GM12878 (cell line): Measurements from ENCODE around the gene BMAL2. TPM values are rescaled to one million over a fixed set of nuclear protein-coding genes. Genes with fewer than 3 reads are reported as not detected.
A peak's percentile ranks its signal among the peaks of the same experiment; 100 is the strongest.

Experiments
- ATAC-seq: fragments of 200-7000 bp; cut with Tn5 transposase; 3 replicates; pipeline ENCODE4 v1.9.1; 2020; ENCODE audit warnings: mild to moderate bottlenecking, moderate library complexity
- BruUV-seq: library from RNA; stranded (reverse); fragments of 400-500 nt; replicated peaks from 2 replicates; lab custom pipeline; 2021; lab: Mats Ljungman, UMichigan
- CTCF ChIA-PET: fragments of 300-600 bp; sonication (Branson Sonifier 250); formaldehyde crosslinking; extraction: SDS; loops from one replicate; lab custom pipeline; 2021; ENCODE audit warnings: inconsistent platforms; lab: Yijun Ruan, JAX
- POLR2A ChIA-PET: fragments of 350-600 bp; formaldehyde crosslinking; extraction: SDS; loops from one replicate; lab custom pipeline; 2021; ENCODE audit warnings: inconsistent platforms; lab: Charles Lee
- RAD21 ChIA-PET: fragments of 300-600 bp; sonication (Branson Sonifier 250); formaldehyde crosslinking; loops from one replicate; lab custom pipeline; 2023; ENCODE audit warnings: antibody characterized with exemption; ENCODE audit not compliant: unreplicated experiment; lab: Charles Lee
- SMC1A ChIA-PET: fragments of 300-600 bp; sonication (Branson Sonifier 250); formaldehyde crosslinking; loops from one replicate; lab custom pipeline; 2023; ENCODE audit not compliant: unreplicated experiment, uncharacterized antibody; lab: Charles Lee
- DNase-seq: peaks from one replicate; pipeline ENCODE4 v3.0.0-alpha.2; 2011; ENCODE audit warnings: low read depth, low spot score
- FAIRE-seq: peaks from 3 replicates; lab custom pipeline; 2011; peaks lifted over from hg19 to GRCh38; lab: Jason Lieb, UNC
- H2AFZ ChIP-seq: 2 replicates; pipeline ENCODE4 v1.6.0; 2011; ENCODE audit warnings: low read depth, low read length, control low read depth; ENCODE audit not compliant: control insufficient read depth
- H3K27ac ChIP-seq: 2 replicates; pipeline ENCODE4 v1.5.1; 2011; ENCODE audit warnings: control low read depth; ENCODE audit not compliant: control insufficient read depth, insufficient read depth
- H3K27me3 ChIP-seq, 2 experiments: replicated peaks in 1 of 2; 2 replicates each; pipeline versions ENCODE4 v1.6.0 to v1.6.1; 2011; ENCODE audit warnings: low read length in 1 of 2; ENCODE audit not compliant: control insufficient read depth in 2 of 2, insufficient read depth in 2 of 2
- H3K36me3 ChIP-seq, 2 experiments: 2 replicates each; pipeline ENCODE4 v1.5.1; 2011; ENCODE audit warnings: low read length in 1 of 2; ENCODE audit not compliant: control insufficient read depth in 2 of 2, insufficient read depth in 2 of 2
- H3K4me1 ChIP-seq: 2 replicates; pipeline ENCODE4 v1.6.1; 2011; ENCODE audit warnings: mild to moderate bottlenecking, low read length, moderate library complexity, mixed read lengths; ENCODE audit not compliant: control insufficient read depth, insufficient read depth
- H3K4me2 ChIP-seq: 2 replicates; pipeline ENCODE4 v1.6.0; 2011; ENCODE audit warnings: control low read depth; ENCODE audit not compliant: control insufficient read depth, insufficient read depth
- H3K4me3 ChIP-seq: fragments of 200-600 bp; sonication (generic); 2 replicates; pipeline ENCODE4 v1.5.1; 2016
- H3K79me2 ChIP-seq: 2 replicates; pipeline ENCODE4 v1.6.0; 2011; ENCODE audit warnings: low read length; ENCODE audit not compliant: control insufficient read depth, insufficient read depth
- H3K9ac ChIP-seq: 2 replicates; pipeline ENCODE4 v1.8.0; 2011; ENCODE audit warnings: low read length, control low read depth, mixed read lengths; ENCODE audit not compliant: control insufficient read depth, insufficient read depth
- H3K9me3 ChIP-seq: replicated peaks from 3 replicates; pipeline ENCODE4 v1.5.1; 2011; ENCODE audit warnings: mild to moderate bottlenecking, low read length; ENCODE audit not compliant: control insufficient read depth, insufficient read depth
- H4K20me1 ChIP-seq: 2 replicates; pipeline ENCODE4 v1.6.0; 2011; ENCODE audit not compliant: control insufficient read depth, insufficient read depth
- ATF2 ChIP-seq: IDR thresholded peaks from 2 replicates; pipeline ENCODE4 v1.6.1; 2012; ENCODE audit warnings: low read length, inconsistent platforms
- IKZF1 ChIP-seq: fragments of 450-650 bp; conservative IDR thresholded peaks from 2 replicates; pipeline ENCODE4 v1.6.1; 2017; ENCODE audit warnings: antibody characterized with exemption, mild to moderate bottlenecking
- POLR2A ChIP-seq: IDR thresholded peaks from 2 replicates; pipeline ENCODE4 v1.6.1; 2011; ENCODE audit warnings: low read depth, mild to moderate bottlenecking, low read length
- POU2F2 ChIP-seq: IDR thresholded peaks from 3 replicates; pipeline ENCODE4 v1.6.1; 2011; ENCODE audit warnings: low read depth, mild to moderate bottlenecking, low read length, borderline replicate concordance
- RBBP5 ChIP-seq: fragments of 200-600 bp; sonication (generic); conservative IDR thresholded peaks from 2 replicates; pipeline ENCODE4 v1.6.1; 2016
- RUNX3 ChIP-seq: IDR thresholded peaks from 2 replicates; pipeline ENCODE4 v1.6.1; 2012; ENCODE audit warnings: low read length, inconsistent platforms
- SMAD1 ChIP-seq: fragments of 450-650 bp; IDR thresholded peaks from 2 replicates; pipeline ENCODE4 v1.6.1; 2018; ENCODE audit warnings: mild to moderate bottlenecking, low read depth; ENCODE audit not compliant: partially characterized antibody
- TARDBP ChIP-seq: IDR thresholded peaks from 2 replicates; pipeline ENCODE4 v1.6.1; 2016; ENCODE audit warnings: borderline replicate concordance
- ZSCAN29 ChIP-seq: fragments of 450-650 bp; IDR thresholded peaks from 2 replicates; pipeline ENCODE4 v1.6.1; 2017; ENCODE audit warnings: mild to moderate bottlenecking, moderate library complexity
- WGBS: methylation state at CpG from one replicate; pipeline ENCODE4 v1.1.6; 2016; ENCODE audit warnings: low lambda C conversion rate; ENCODE audit not compliant: insufficient replicate concordance, insufficient coverage; ENCODE audit errors: missing lambda C conversion rate; 5-methylcytosine and 5-hydroxymethylcytosine counted together
- in situ Hi-C: fragments of 300-500 bp; cut with MboI; formaldehyde crosslinking; loops from 9 replicates; pipeline ENCODE4 v1.14.3; 2018; ENCODE audit warnings: mixed read lengths
- intact Hi-C: fragments of 100-400 bp; cut with micrococcal nuclease; formaldehyde crosslinking; loops from one replicate; pipeline ENCODE4 v1.14.2; 2022; ENCODE audit not compliant: unreplicated experiment
- polyA plus RNA-seq, 11 experiments: library from polyadenylated mRNA; depleted of rRNA in 4 of 11; unstranded in 6 of 11; stranded (reverse) in 5 of 11; fragments of >200 nt; fragmentation: Nextera tagmentation in 4 of 11; fragmentation: Illumina TruSeq in 1 of 11; extraction: Ambion mirVana in 4 of 11; extraction: Trizol in 1 of 11; gene quantifications; 1 replicate in 1 of 11; 2 replicates in 10 of 11; pipeline versions ENCODE4 v1.2.1 to v1.2.3, GENCODE V29; 2011 to 2016; ENCODE audit warnings: inconsistent platforms in 2 of 11, missing spikeins in 2 of 11, low read depth in 1 of 11
- total RNA-seq, 4 experiments: library from RNA; depleted of rRNA in 3 of 4; stranded (reverse); fragments of >200 nt in 3 of 4; fragmentation: Illumina TruSeq in 1 of 4; extraction: Trizol in 1 of 4; gene quantifications; 2 replicates each; pipeline versions ENCODE4 v1.2.1 to v1.2.3, GENCODE V29; 2013 to 2021

Gene BMAL2
- total and polyA plus RNA-seq, 10 of the 15 experiments (the other 5 are each of a cell fraction or from before 2014, with no cell fraction given): 7.9 to 53.6 (median 35.5) TPM

- BruUV-seq: no TSS peak
- H3K4me1 ChIP-seq: peaks cover 35% of the 10 kb centered on the region
- intact Hi-C loops (loop anchor here (5.0 kb wide), 2 partner anchors 87 to 102 kb away; no protein-coding TSS in a partner anchor), in situ Hi-C loops (no loop called here)
- H3K9ac ChIP-seq: peak overlapping the region; percentile 32
- H3K79me2 ChIP-seq: no peaks in the 10 kb centered on the region; the same call in none of the 2 replicates
- no peaks in the 10 kb centered on the region for H3K27me3 ChIP-seq
- ChIA-PET SMC1A (interaction anchor here (0.9 to 12.2 kb wide), 16 partner anchors 13 to 375 kb away, joined by 3 to 269 read pairs (median 4); partner anchors contain the start of genes BMAL2, MED21 and STK38L), RAD21 (interaction anchor here (1.0 to 11.3 kb wide), 9 partner anchors 9 to 420 kb away, joined by 3 to 282 read pairs (median 6); partner anchors contain the start of gene STK38L), CTCF (interaction anchor here (0.7 to 8.6 kb wide), 12 partner anchors 15 to 292 kb away, joined by 3 to 294 read pairs (median 4); partner anchors contain the start of genes MED21, STK38L and TM7SF3), POLR2A (interaction anchor here (0.5 to 1.2 kb wide), 4 partner anchors 7 to 286 kb away, joined by 3 to 10 read pairs (median 4); no protein-coding TSS in a partner anchor)
- H4K20me1 ChIP-seq: no peaks in the 10 kb centered on the region
- 0% methylated on average over 2 of the region's 2 CpGs for WGBS
- no peak overlapping the region for H3K4me3 ChIP-seq
- TF ChIP-seq POLR2A (no peak), RBBP5 (no peak), SMAD1 (no peak), TARDBP (no peak), IKZF1 (no peak), RUNX3 (peak; percentile 53), POU2F2 (no peak), ATF2 (peak; percentile 20; the same call in 1 of the 2 replicates), ZSCAN29 (no peak)
- H3K36me3 ChIP-seq: peaks cover 2 to 26% of the 10 kb centered on the region in 2 experiments
- H2AFZ ChIP-seq: no peak overlapping the region; the same call in 1 of the 2 replicates
- H3K27ac ChIP-seq: peak overlapping the region; percentile 80
- FAIRE-seq: peak; percentile 72
- H3K4me2 ChIP-seq: no peak overlapping the region; the same call in 1 of the 2 replicates
- DNase-seq: no peak
- ATAC-seq: peak; percentile 81
- no peaks in the 10 kb centered on the region for H3K9me3 ChIP-seq
Observed at GRCh38 chr12:27309293-27309994, 23.2 kb upstream of the BMAL2 start.
